K562 (cell line): ENCODE data around the gene TMEM19. TPM values are rescaled to one million over a fixed set of nuclear protein-coding genes. Genes with fewer than 3 reads are reported as not detected.

Experiments used
- CHAMP1 ChIP-seq: fragments of 450-650 bp; IDR thresholded peaks from 2 replicates; pipeline ENCODE4 v1.6.1; 2016; ENCODE audit warnings: mild to moderate bottlenecking
- DEAF1 ChIP-seq: fragments of 450-650 bp; formaldehyde crosslinking; IDR thresholded peaks from 2 replicates; pipeline ENCODE4 v1.4.0; 2020; ENCODE audit warnings: mild to moderate bottlenecking, moderate library complexity
- IRF2 ChIP-seq: sonication (generic); formaldehyde crosslinking; IDR thresholded peaks from 2 replicates; pipeline ENCODE4 v1.8.1; 2022; ENCODE audit warnings: mild to moderate bottlenecking, missing genetic modification reagents
- MBD2 ChIP-seq: sonication (generic); IDR thresholded peaks from 2 replicates; pipeline ENCODE4 v1.6.1; 2016; ENCODE audit warnings: low read depth, borderline replicate concordance
- MNT ChIP-seq, 2 experiments: fragments of 450-650 bp; conservative IDR thresholded peaks; 2 replicates each; pipeline ENCODE4 v1.6.1; 2017; ENCODE audit warnings: mild to moderate bottlenecking in 2 of 2, moderate library complexity in 2 of 2
- MYNN ChIP-seq, 2 experiments: sonication (generic); formaldehyde crosslinking in 1 of 2; IDR thresholded peaks; 2 replicates each; pipeline versions ENCODE4 v1.5.0 to v1.6.1; 2016 to 2020; ENCODE audit warnings: antibody characterized with exemption in 1 of 2, missing genetic modification reagents in 1 of 2
- REST ChIP-seq, 2 experiments: fragments of 450-650 bp; formaldehyde crosslinking in 1 of 2; IDR thresholded peaks; 2 replicates each; pipeline versions ENCODE4 v1.4.0 to v1.6.1; 2014 to 2020; ENCODE audit warnings: mild to moderate bottlenecking in 2 of 2, borderline replicate concordance in 1 of 2, low read depth in 1 of 2
- SP1 ChIP-seq: sonication (generic); formaldehyde crosslinking; IDR thresholded peaks from 2 replicates; pipeline ENCODE4 v1.8.1; 2022; ENCODE audit warnings: mild to moderate bottlenecking, missing genetic modification reagents
- XRCC5 ChIP-seq: fragments of 200-400 bp; formaldehyde crosslinking; IDR thresholded peaks from 2 replicates; pipeline ENCODE4 v1.6.1; 2017; ENCODE audit warnings: low read depth, mild to moderate bottlenecking, low read length
- ZNF444 ChIP-seq: fragments of 250-450 bp; sonication (Bioruptor Pico); IDR thresholded peaks from 2 replicates; pipeline ENCODE4 v1.4.0; 2020; ENCODE audit warnings: mild to moderate bottlenecking, moderate library complexity
- polyA plus RNA-seq, 8 experiments: library from polyadenylated mRNA; depleted of rRNA in 4 of 8; stranded (reverse) in 5 of 8; unstranded in 3 of 8; fragments of >200 nt; fragmentation: Nextera tagmentation in 2 of 8; fragmentation: Illumina TruSeq in 1 of 8; extraction: Ambion mirVana in 2 of 8; extraction: Trizol in 1 of 8; gene quantifications; 2 replicates each; pipeline versions ENCODE4 v1.2.1 to v1.2.3, GENCODE V29; 2011 to 2014; ENCODE audit warnings: inconsistent platforms in 1 of 8, missing spikeins in 1 of 8
- total RNA-seq, 7 experiments: library from RNA; depleted of rRNA in 6 of 7; stranded (reverse); fragments of >200 nt in 6 of 7; fragmentation: Illumina TruSeq in 2 of 7; extraction: Trizol in 2 of 7; gene quantifications; 2 replicates each; pipeline versions ENCODE4 v1.2.1 to v1.2.3, GENCODE V29; 2011 to 2021; ENCODE audit warnings: low replicate concordance in 1 of 7

Gene TMEM19
- total and polyA plus RNA-seq, 9 of the 15 experiments (the other 6 are each of a cell fraction or from before 2014, with no cell fraction given), result 8.2 to 24.2 (median 17.2) TPM

GRCh38 chr12:71685914-71686657 lies at the start of gene TMEM19 (continued):
- TF ChIP-seq REST (IDR thresholded peaks at IDR 0.05; ENCODE audit: borderline replicate concordance), result peak; percentile 18; the same call in 1 of the 2 replicates
- peak; percentile 76 for TF ChIP-seq REST (CRISPR knock-in tag; IDR thresholded peaks at IDR 0.05; ENCODE audit: low read depth)
- no peak for TF ChIP-seq IRF2 (CRISPR knock-in tag)
- peak; percentile 60; the same call in 1 of the 2 replicates for TF ChIP-seq MBD2
- TF ChIP-seq XRCC5, result peak; percentile 88; the same call in 1 of the 2 replicates
- TF ChIP-seq SP1 (CRISPR knock-in tag), result no peak; the same call in 1 of the 2 replicates
- TF ChIP-seq CHAMP1, result peak; percentile 39; the same call in 1 of the 2 replicates
- peak; percentile 73; the same call in 1 of the 2 replicates for TF ChIP-seq MYNN (IDR thresholded peaks at IDR 0.05)
- TF ChIP-seq MYNN (CRISPR knock-in tag; IDR thresholded peaks at IDR 0.05), result no peak
- peak; percentile 68 to 78 for TF ChIP-seq MNT (conservative IDR thresholded peaks at IDR 0.05)
- TF ChIP-seq DEAF1 (CRISPR knock-in tag), result no peak
- TF ChIP-seq ZNF444 (CRISPR knock-in tag), result no peak
